Ovary (tissue), 3 donors: ENCODE measurements around the gene SLC7A9.

Experiments
- EP300 ChIP-seq: sonication (generic); formaldehyde crosslinking; IDR thresholded peaks from one replicate; pipeline ENCODE4 v1.6.1; 2017; ENCODE audit warnings: antibody characterized with exemption
- TF ChIP-seq, protein P1 (sequence below), 3 donors: fragments of 450-650 bp in 2 of 3; fragments of 200-600 bp in 1 of 3; IDR thresholded peaks; one replicate each; pipeline versions ENCODE4 v1.5.1 to v1.8.0; 2016 to 2022; ENCODE audit warnings: antibody characterized with exemption in 3 of 3, mild to moderate bottlenecking in 1 of 3
- donor health status: DM: no; HTN: no; CAD: no.

DNA sequence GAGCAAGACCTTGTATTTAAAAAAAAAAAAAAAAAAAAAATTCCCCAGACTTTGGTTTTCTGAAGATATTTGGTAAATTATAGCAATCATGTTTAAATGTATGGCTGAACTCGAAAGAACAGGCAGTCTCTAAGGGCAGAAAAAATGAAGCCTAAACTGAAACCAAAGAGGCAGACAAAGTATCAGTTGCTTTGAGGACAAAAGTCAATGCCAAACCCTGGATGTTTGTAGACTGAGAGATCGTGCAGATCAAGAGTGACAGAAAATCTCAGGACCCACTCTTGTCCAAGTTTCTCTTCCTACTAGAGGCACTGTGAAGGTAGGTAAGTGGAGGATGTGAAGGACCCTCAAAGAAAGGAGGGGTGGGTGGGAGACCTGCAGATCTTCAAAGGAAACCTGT lies 11.1 kb upstream of the SLC7A9 start:
- TF ChIP-seq, protein P1, sequence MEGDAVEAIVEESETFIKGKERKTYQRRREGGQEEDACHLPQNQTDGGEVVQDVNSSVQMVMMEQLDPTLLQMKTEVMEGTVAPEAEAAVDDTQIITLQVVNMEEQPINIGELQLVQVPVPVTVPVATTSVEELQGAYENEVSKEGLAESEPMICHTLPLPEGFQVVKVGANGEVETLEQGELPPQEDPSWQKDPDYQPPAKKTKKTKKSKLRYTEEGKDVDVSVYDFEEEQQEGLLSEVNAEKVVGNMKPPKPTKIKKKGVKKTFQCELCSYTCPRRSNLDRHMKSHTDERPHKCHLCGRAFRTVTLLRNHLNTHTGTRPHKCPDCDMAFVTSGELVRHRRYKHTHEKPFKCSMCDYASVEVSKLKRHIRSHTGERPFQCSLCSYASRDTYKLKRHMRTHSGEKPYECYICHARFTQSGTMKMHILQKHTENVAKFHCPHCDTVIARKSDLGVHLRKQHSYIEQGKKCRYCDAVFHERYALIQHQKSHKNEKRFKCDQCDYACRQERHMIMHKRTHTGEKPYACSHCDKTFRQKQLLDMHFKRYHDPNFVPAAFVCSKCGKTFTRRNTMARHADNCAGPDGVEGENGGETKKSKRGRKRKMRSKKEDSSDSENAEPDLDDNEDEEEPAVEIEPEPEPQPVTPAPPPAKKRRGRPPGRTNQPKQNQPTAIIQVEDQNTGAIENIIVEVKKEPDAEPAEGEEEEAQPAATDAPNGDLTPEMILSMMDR (IDR thresholded peaks at IDR 0.05), result no peak
- no peak for TF ChIP-seq EP300
